Heart left ventricle (tissue), 16 donors: ENCODE measurements around the gene PKP1. TPM values are rescaled to one million over a fixed set of nuclear protein-coding genes. Genes with fewer than 3 reads are reported as not detected.

ENCODE experiments used
- ATAC-seq, 4 donors: fragments of 200-7000 bp; cut with Tn5 transposase; one replicate each; pipeline ENCODE4 v1.9.1; 2020 to 2022; ENCODE audit warnings: moderate library complexity in 4 of 4, mild to moderate bottlenecking in 3 of 4, moderate number of reproducible peaks in 1 of 4
- DNase-seq, 5 donors: peaks; one replicate each; pipeline ENCODE4 v3.0.0-alpha.2; 2020
- H3K27ac ChIP-seq, 12 donors: fragments of 200-600 bp; sonication (generic) in 4 of 12; one replicate each; pipeline versions ENCODE4 v1.5.0 to v1.8.0; 2016 to 2022; ENCODE audit warnings: mild to moderate bottlenecking in 2 of 12
- H3K27me3 ChIP-seq, 9 donors: fragments of 200-600 bp; sonication (generic) in 2 of 9; one replicate each; pipeline versions ENCODE4 v1.5.1 to v1.8.0; 2016 to 2022; ENCODE audit warnings: mild to moderate bottlenecking in 3 of 9
- H3K36me3 ChIP-seq, 9 donors: fragments of 200-600 bp; sonication (generic) in 2 of 9; one replicate each; pipeline versions ENCODE4 v1.5.0 to v1.8.0; 2018 to 2022; ENCODE audit warnings: mild to moderate bottlenecking in 2 of 9
- H3K4me1 ChIP-seq, 12 donors: fragments of 200-600 bp; sonication (generic) in 4 of 12; one replicate each; pipeline versions ENCODE4 v1.5.0 to v1.8.0; 2016 to 2022; ENCODE audit warnings: mild to moderate bottlenecking in 3 of 12
- H3K4me3 ChIP-seq, 12 donors: fragments of 200-600 bp; sonication (generic) in 4 of 12; one replicate each; pipeline versions ENCODE4 v1.5.0 to v1.8.0; 2017 to 2022; ENCODE audit warnings: mild to moderate bottlenecking in 9 of 12, moderate library complexity in 4 of 12
- H3K9me3 ChIP-seq, 12 donors: fragments of 200-600 bp; sonication (generic) in 4 of 12; one replicate each; pipeline versions ENCODE4 v1.5.0 to v1.8.0; 2016 to 2022; ENCODE audit warnings: mild to moderate bottlenecking in 1 of 12
- CTCF ChIP-seq, 12 donors: fragments of 200-600 bp; sonication (generic) in 4 of 12; IDR thresholded peaks; one replicate each; pipeline versions ENCODE4 v1.5.0 to v1.8.0; 2018 to 2022; ENCODE audit warnings: antibody characterized with exemption in 12 of 12, mild to moderate bottlenecking in 5 of 12
- POLR2A ChIP-seq, 2 donors: fragments of 450-650 bp; IDR thresholded peaks; one replicate each; pipeline ENCODE4 v1.6.1; 2017; ENCODE audit warnings: antibody characterized with exemption in 2 of 2, mild to moderate bottlenecking in 2 of 2, moderate library complexity in 2 of 2
- WGBS, 4 donors: extraction: QIAGEN DNeasy Blood & Tissue Kit in 2 of 4; methylation state at CpG; one replicate each; pipeline versions ENCODE4 v1.1.5 to v1.1.7; 2013 to 2018; 5-methylcytosine and 5-hydroxymethylcytosine counted together
- intact Hi-C, 10 donors: fragments of 100-400 bp; cut with DNase I; formaldehyde crosslinking; loops; one replicate each; pipeline versions ENCODE4 v1.11.1 to v1.14.2; 2022
- polyA plus RNA-seq, 2 donors: library from polyadenylated mRNA; stranded (reverse); fragments of 200-250 nt; gene quantifications; one replicate each; pipeline ENCODE4 v1.2.3, GENCODE V29; 2013
- total RNA-seq, 9 donors: library from RNA; depleted of rRNA in 2 of 9; stranded (reverse); fragments of >200 nt in 2 of 9; fragmentation: NEBNext Ultra II Directional in 3 of 9; extraction: Animal tissue kit (Norgen Biotek cat#: 25700) in 3 of 9; gene quantifications; one replicate each; pipeline versions ENCODE4 v1.1.0 to v1.2.4, GENCODE V29; 2016 to 2023
- donor health status: ischemic (EF 13 %, LVEDD 7.1; RV severe dilation, severe dysfunction).
- donor health status: healthy with polysubstance abuse.
- donor health status: DM: no; HTN: yes; CAD: no.
- donor health status: DM: no; HTN: no; CAD: no.
- donor health status: ischemic (EF 25% LVEDD 6.9; RV normal size, moderate dysfunction).
- donor health status: ischemic (EF 25% LVEDD 5.7; RV mildly dilated, moderate dysfunction).
- donor health status: healthy.
- donor health status: DM: yes; HTN: yes; CAD: no.
- donor health status: ischemic (EF 35%, LVEDD 5.7; RV mildly dilated, moderate dysfunction).
- donor health status: nonischemic (EF 11% LVEDD 7.7; RV severe dilation, severe dysfunction).
- donor health status: DM: yes; HTN: yes; CAD: no.
- donor health status: PGD.
- donor health status: ischemic (EF 29% LVEDD 5.4; RV normal size, mild dysfunction).
- donor health status: nonischemic (EF 23%, LVEDD 6.1; RV moderate dilation, normal function).

The PKP1 gene
- total and polyA plus RNA-seq, 11 donors, result 0.09 to 1.6 (median 0.32) TPM; not detected in 3

GRCh38 chr1:201245082-201245481 is 38.2 kb upstream of the PKP1 start:
- intact Hi-C loops, result no loop called here
- Histone ChIP-seq H3K4me3 (no peak overlapping the region), H3K27ac (no peak overlapping the region), H3K9me3 (no peaks in the 10 kb centered on the region), H3K27me3 (peaks cover 0 to 38% (median 19%) of the 10 kb centered on the region in 9 donors), H3K36me3 (no peaks in the 10 kb centered on the region), H3K4me1 (no peaks in the 10 kb centered on the region)
- TF ChIP-seq POLR2A (IDR thresholded peaks at IDR 0.05) (no peak), CTCF (IDR thresholded peaks at IDR 0.05) (no peak)
- WGBS, 4 donors, result 41 to 64% (median 48%) methylated on average over 1 of the region's 1 CpG
- no peak for ATAC-seq
- no peak for DNase-seq

- TF ChIP-seq CTCF (IDR thresholded peaks at IDR 0.05), result no peak
- Histone ChIP-seq H3K27ac (no peak overlapping the region), H3K9me3 (no peaks in the 10 kb centered on the region), H3K36me3 (no peaks in the 10 kb centered on the region), H3K4me3 (no peak overlapping the region), H3K27me3 (peaks cover 0 to 13% (median 0%) of the 10 kb centered on the region in 9 donors), H3K4me1 (no peaks in the 10 kb centered on the region)
- intact Hi-C loops, result no loop called here
- no peak for ATAC-seq
- 92 to 97% (median 94%) methylated on average over 14 of the region's 14 CpGs for WGBS, 4 donors
- no peak for DNase-seq
Observed at GRCh38 chr1:201248721-201249559, 34.4 kb upstream of the PKP1 start.

GRCh38 chr1:201250326-201251011 is 32.8 kb upstream of the PKP1 start:
- H3K27me3 ChIP-seq, result no peaks in the 10 kb centered on the region
- no peak for TF ChIP-seq CTCF (IDR thresholded peaks at IDR 0.05)
- no peak for TF ChIP-seq POLR2A (IDR thresholded peaks at IDR 0.05)
- no peak overlapping the region for H3K4me3 ChIP-seq
- H3K9me3 ChIP-seq, result no peaks in the 10 kb centered on the region
- no peak overlapping the region for H3K27ac ChIP-seq
- intact Hi-C loops, result loop anchor here in 8 of 10 donors (5.0 to 10.0 kb wide), 4 partner anchors 97 to 264 kb away; no protein-coding TSS in a partner anchor
- H3K36me3 ChIP-seq, result no peaks in the 10 kb centered on the region
- ATAC-seq, result no peak
- no peaks in the 10 kb centered on the region for H3K4me1 ChIP-seq
- 74 to 90% (median 78%) methylated on average over 7 to 10 of the region's 10 CpGs for WGBS, 4 donors
- DNase-seq, result no peak

- no peak for ATAC-seq
- no peak for DNase-seq
- WGBS, 4 donors, result 85 to 92% (median 90%) methylated on average over 2 of the region's 2 CpGs
Observed at GRCh38 chr1:201251411-201251810, 31.9 kb upstream of the PKP1 start.

More at GRCh38 chr1:201251411-201251810, 31.9 kb upstream of the PKP1 start:
- Histone ChIP-seq H3K27me3 (no peaks in the 10 kb centered on the region), H3K27ac (no peak overlapping the region), H3K36me3 (no peaks in the 10 kb centered on the region), H3K4me3 (no peak overlapping the region), H3K4me1 (no peaks in the 10 kb centered on the region), H3K9me3 (no peaks in the 10 kb centered on the region)
- intact Hi-C loops, result loop anchor here in 8 of 10 donors (5.0 to 10.0 kb wide), 4 partner anchors 96 to 263 kb away; no protein-coding TSS in a partner anchor
- TF ChIP-seq POLR2A (IDR thresholded peaks at IDR 0.05), result no peak
- no peak for TF ChIP-seq CTCF (IDR thresholded peaks at IDR 0.05)
